Uterus (tissue), 4 donors: ENCODE data around the gene GZMM. TPM values are rescaled to one million over a fixed set of nuclear protein-coding genes. Genes with fewer than 3 reads are reported as not detected.

Source experiments
- DNase-seq, 2 donors: peaks; one replicate each; pipeline ENCODE4 v3.0.0-alpha.2; 2019 to 2020
- H3K27ac ChIP-seq, 2 donors: fragments of 200-600 bp; sonication (generic); 1 replicate in 1 of 2; 2 replicates in 1 of 2; pipeline ENCODE4 v1.5.1; 2016 to 2018
- H3K27me3 ChIP-seq, 2 donors: fragments of 200-600 bp; sonication (generic); one replicate each; pipeline ENCODE4 v1.5.1; 2018 to 2019; ENCODE audit warnings: control low read depth in 1 of 2
- H3K36me3 ChIP-seq, 2 donors: fragments of 200-600 bp; sonication (generic); one replicate each; pipeline ENCODE4 v1.5.1; 2019; ENCODE audit warnings: control low read depth in 1 of 2
- H3K4me1 ChIP-seq, 2 donors: fragments of 200-600 bp; sonication (generic); one replicate each; pipeline ENCODE4 v1.5.1; 2018 to 2019; ENCODE audit warnings: control low read depth in 1 of 2
- H3K4me3 ChIP-seq, 2 donors: fragments of 200-600 bp; sonication (generic); 1 replicate in 1 of 2; 2 replicates in 1 of 2; pipeline ENCODE4 v1.5.1; 2018 to 2019; ENCODE audit warnings: mild to moderate bottlenecking in 1 of 2
- H3K9me3 ChIP-seq, 2 donors: fragments of 200-600 bp; sonication (generic); one replicate each; pipeline ENCODE4 v1.5.1; 2019; ENCODE audit warnings: control low read depth in 1 of 2
- CTCF ChIP-seq, 4 experiments: fragments of 200-600 bp in 2 of 4; fragments of 450-650 bp in 2 of 4; sonication (generic) in 2 of 4; IDR thresholded peaks; one replicate each; pipeline ENCODE4 v1.5.1; 2016 to 2019; ENCODE audit warnings: antibody characterized with exemption in 4 of 4, mild to moderate bottlenecking in 2 of 4, moderate library complexity in 1 of 4
- POLR2A ChIP-seq, 2 donors: fragments of 450-650 bp; IDR thresholded peaks; one replicate each; pipeline ENCODE4 v1.6.1; 2016; ENCODE audit warnings: antibody characterized with exemption in 2 of 2, mild to moderate bottlenecking in 1 of 2, moderate library complexity in 1 of 2
- intact Hi-C: fragments of 100-400 bp; cut with DNase I; formaldehyde crosslinking; loops from one replicate; pipeline ENCODE4 v1.15.1; 2023; ENCODE audit warnings: low total_unique reads
- total RNA-seq, 4 donors: library from RNA; depleted of rRNA in 3 of 4; stranded (reverse); fragments of >200 nt in 3 of 4; gene quantifications; one replicate each; pipeline versions ENCODE4 v1.1.0 to v1.2.4, GENCODE V29; 2014 to 2023
- donor health status: DM: yes; HTN: yes; CAD: no.

GZMM gene
- total RNA-seq, 4 donors from 2014 or later = 0.62 to 1.6 TPM; not detected in 2

- H3K9me3 ChIP-seq = no peaks in the 10 kb centered on the region
- no peak overlapping the region for H3K4me3 ChIP-seq
- TF ChIP-seq POLR2A (IDR thresholded peaks at IDR 0.05) = no peak
- TF ChIP-seq CTCF (IDR thresholded peaks at IDR 0.05) = no peak
- H3K36me3 ChIP-seq = no peaks in the 10 kb centered on the region
- no peak overlapping the region for H3K27ac ChIP-seq
- no peaks in the 10 kb centered on the region for H3K4me1 ChIP-seq
- no peaks in the 10 kb centered on the region for H3K27me3 ChIP-seq
- DNase-seq = no peak
- intact Hi-C loops = no loop called here
These were observed 53.8 kb downstream of the GZMM start for GRCh38 chr19:597406-598315.

Other genes starting within 250 kb of the GZMM start
- 10 to 100 TPM in 2 of 4 donors, 1 to 10 TPM in 2; 2.6 to 54.8 (median 12.7) TPM for gene MIER2, start 199.3 kb upstream of the GZMM start, total RNA-seq
- gene C2CD4C, start 134.9 kb upstream of the GZMM start, total RNA-seq = 1 to 10 TPM in 2 of 4 donors, not detected in 2; 2.4 to 2.5 TPM
- 10 to 100 TPM in 2 of 4 donors, 1 to 10 TPM in 2; 2.9 to 43.6 (median 8.4) TPM for gene SHC2, start 83.0 kb upstream of the GZMM start, total RNA-seq
- gene MADCAM1, start 47.6 kb upstream of the GZMM start, total RNA-seq = 1 to 10 TPM in 1 of 4 donors, under 1 TPM in 1, not detected in 2; 0.34 to 2.7 TPM
- gene TPGS1, start 36.6 kb upstream of the GZMM start, total RNA-seq = 10 to 100 TPM; 12.6 to 37.5 (median 29.9) TPM
- gene CDC34, start 12.3 kb upstream of the GZMM start, total RNA-seq = 100 to 1,000 TPM in 2 of 4 donors, 10 to 100 TPM in 2; 44.4 to 459 (median 101) TPM
- 100 to 1,000 TPM; 211 to 305 (median 280) TPM for gene BSG, start 28.5 kb downstream of the GZMM start, total RNA-seq
- under 1 TPM in 1 of 4 donors, not detected in 3; 0.83 TPM for gene HCN2, start 45.8 kb downstream of the GZMM start, total RNA-seq
- 10 to 100 TPM; 10.5 to 42.0 (median 24.1) TPM for gene POLRMT, start 89.5 kb downstream of the GZMM start, total RNA-seq
- gene FGF22, start 95.8 kb downstream of the GZMM start, total RNA-seq = 1 to 10 TPM in 1 of 4 donors, not detected in 3; 1.4 TPM
- 10 to 100 TPM in 3 of 4 donors, 1 to 10 TPM in 1; 9.5 to 44.3 (median 18.2) TPM for gene RNF126, start 119.2 kb downstream of the GZMM start, total RNA-seq
- gene FSTL3, start 132.3 kb downstream of the GZMM start, total RNA-seq = 10 to 100 TPM; 25.3 to 71.7 (median 37.3) TPM
- not detected for gene PRSS57, start 151.4 kb downstream of the GZMM start, total RNA-seq
- 10 to 100 TPM; 12.6 to 91.0 (median 42.2) TPM for gene PALM, start 164.9 kb downstream of the GZMM start, total RNA-seq
- gene MISP, start 207.1 kb downstream of the GZMM start, total RNA-seq = 1 to 10 TPM in 1 of 4 donors, under 1 TPM in 3; 0.26 to 5.5 (median 0.39) TPM